Central memory CD8-positive, alpha-beta T cell (primary cell): ENCODE data around the gene CTTNBP2.

Experiments used
- ATAC-seq: fragments of 150-1000 bp; cut with Tn5 transposase; replicated peaks from 2 replicates; pipeline ENCODE4 v1.10.0; 2022; ENCODE audit warnings: mild to moderate bottlenecking, moderate FRiP score, moderate number of reproducible peaks; ENCODE audit not compliant: poor library complexity, severe bottlenecking; ENCODE audit errors: extremely low read depth
- DNase-seq, 2 donors: peaks; one replicate each; pipeline ENCODE4 v3.0.0; 2021; ENCODE audit warnings: low spot score in 2 of 2
- H3K27ac Mint-ChIP-seq: one replicate; pipeline ENCODE4 v1.8.0; 2022; ENCODE audit warnings: low read depth, mild to moderate bottlenecking, moderate library complexity, mixed read lengths
- H3K27me3 Mint-ChIP-seq: one replicate; pipeline ENCODE4 v1.8.0; 2022; ENCODE audit warnings: mixed read lengths
- H3K36me3 Mint-ChIP-seq: one replicate; pipeline ENCODE4 v1.8.0; 2022; ENCODE audit warnings: mild to moderate bottlenecking, moderate library complexity, mixed read lengths; ENCODE audit not compliant: insufficient read depth
- H3K4me1 Mint-ChIP-seq: one replicate; pipeline ENCODE4 v1.8.0; 2022; ENCODE audit warnings: mixed read lengths
- H3K4me3 Mint-ChIP-seq: one replicate; pipeline ENCODE4 v1.8.0; 2022; ENCODE audit warnings: mild to moderate bottlenecking, moderate library complexity, mixed read lengths
- H3K9me3 Mint-ChIP-seq: one replicate; pipeline ENCODE4 v1.8.0; 2022; ENCODE audit warnings: mixed read lengths

The CTTNBP2 gene

DNA sequence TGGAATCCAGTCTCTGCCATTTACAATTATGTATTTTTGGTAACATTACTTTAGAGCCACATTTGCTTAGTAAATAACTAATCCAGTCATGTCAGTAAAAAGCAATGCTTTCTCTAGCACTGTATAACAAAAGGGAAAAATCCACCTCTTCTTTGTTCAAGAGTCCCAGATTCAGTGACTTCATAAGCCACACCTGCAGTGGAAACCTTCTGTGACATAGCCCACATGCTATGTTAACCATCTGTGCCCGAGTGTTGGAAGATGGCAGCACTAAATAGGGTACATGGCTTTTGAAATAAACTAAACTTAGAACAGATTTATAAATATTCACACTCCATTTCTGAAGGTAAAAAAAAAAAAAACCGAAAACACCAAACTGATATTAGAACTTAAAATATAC lies 83.0 kb downstream of the CTTNBP2 start:
- DNase-seq (no peak), ATAC-seq (no peak)
- Mint-ChIP-seq H3K36me3 (no peaks in the 10 kb centered on the region), H3K4me1 (peaks cover 4% of the 10 kb centered on the region), H3K4me3 (no peak overlapping the region), H3K27ac (no peak overlapping the region), H3K9me3 (peaks cover 10% of the 10 kb centered on the region), H3K27me3 (no peaks in the 10 kb centered on the region)

DNA sequence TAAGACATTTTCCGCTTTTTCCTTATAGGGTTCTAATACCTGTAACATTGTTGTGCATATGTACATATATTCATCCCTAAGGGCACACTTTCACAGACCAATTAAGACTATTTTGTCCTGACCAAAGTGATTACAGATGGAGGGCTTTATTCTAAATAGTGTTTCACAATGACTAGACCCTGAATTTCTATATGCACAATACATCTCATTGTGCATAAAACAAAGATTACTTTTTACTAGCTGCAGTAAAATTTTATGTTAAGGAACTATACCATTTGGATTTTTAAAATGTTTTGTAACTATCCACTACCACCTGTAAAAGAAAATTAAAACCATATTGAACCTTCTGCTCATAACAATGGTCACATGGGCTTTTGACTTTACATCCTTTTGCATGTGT lies 87.8 kb downstream of the CTTNBP2 start:
- no peak overlapping the region for H3K4me3 Mint-ChIP-seq
- ATAC-seq, result no peak
- H3K4me1 Mint-ChIP-seq, result no peaks in the 10 kb centered on the region
- peaks cover 5% of the 10 kb centered on the region for H3K9me3 Mint-ChIP-seq
- no peaks in the 10 kb centered on the region for H3K27me3 Mint-ChIP-seq
- no peak for DNase-seq
- H3K27ac Mint-ChIP-seq, result no peak overlapping the region
- H3K36me3 Mint-ChIP-seq, result no peaks in the 10 kb centered on the region

DNA sequence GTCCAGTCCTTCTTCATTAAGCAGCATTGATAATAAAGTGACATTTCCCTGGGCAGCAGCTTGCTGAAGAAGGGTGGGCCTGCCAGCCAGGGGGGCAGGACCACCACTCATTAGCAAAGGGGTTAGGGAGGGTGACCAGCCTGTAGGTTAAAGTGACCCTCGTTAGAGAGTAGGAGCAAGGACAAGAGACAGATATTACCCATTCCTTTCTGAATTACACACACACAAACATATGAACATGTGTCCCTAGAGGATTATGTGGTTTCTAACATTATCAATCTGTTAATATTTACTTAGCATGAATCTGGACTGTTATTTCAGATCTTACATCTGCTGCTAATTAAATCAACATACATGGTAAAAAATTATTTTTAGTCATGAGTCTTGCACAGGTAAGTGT lies 88.9 kb downstream of the CTTNBP2 start:
- Mint-ChIP-seq H3K27me3 (no peaks in the 10 kb centered on the region), H3K27ac (no peak overlapping the region), H3K36me3 (no peaks in the 10 kb centered on the region), H3K4me3 (no peak overlapping the region), H3K4me1 (no peaks in the 10 kb centered on the region), H3K9me3 (peaks cover 5% of the 10 kb centered on the region)
- no peak for DNase-seq
- no peak for ATAC-seq

DNA sequence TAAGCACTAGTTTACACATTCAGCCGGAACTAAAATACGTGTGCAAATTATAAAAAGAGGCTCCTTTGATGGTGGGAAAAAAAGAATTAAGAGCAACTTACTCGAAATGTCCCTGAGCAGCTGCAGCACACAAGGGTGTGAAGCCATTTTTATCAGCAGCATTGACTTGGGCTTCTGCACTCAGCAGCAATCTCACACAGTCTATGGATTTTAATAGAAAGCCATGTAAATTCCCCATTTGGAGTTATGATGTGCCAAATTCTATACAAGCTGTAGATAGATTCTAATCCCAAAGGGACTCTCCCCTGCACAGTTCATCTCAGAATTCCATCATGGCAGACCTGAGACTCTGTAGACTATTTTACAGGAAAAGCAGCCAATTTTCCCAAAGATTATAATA lies 90.5 kb downstream of the CTTNBP2 start:
- ATAC-seq (no peak), DNase-seq (no peak)
- Mint-ChIP-seq H3K4me3 (no peak overlapping the region), H3K27me3 (no peaks in the 10 kb centered on the region), H3K4me1 (no peaks in the 10 kb centered on the region), H3K36me3 (no peaks in the 10 kb centered on the region), H3K27ac (no peak overlapping the region), H3K9me3 (peaks cover 5% of the 10 kb centered on the region)

DNA sequence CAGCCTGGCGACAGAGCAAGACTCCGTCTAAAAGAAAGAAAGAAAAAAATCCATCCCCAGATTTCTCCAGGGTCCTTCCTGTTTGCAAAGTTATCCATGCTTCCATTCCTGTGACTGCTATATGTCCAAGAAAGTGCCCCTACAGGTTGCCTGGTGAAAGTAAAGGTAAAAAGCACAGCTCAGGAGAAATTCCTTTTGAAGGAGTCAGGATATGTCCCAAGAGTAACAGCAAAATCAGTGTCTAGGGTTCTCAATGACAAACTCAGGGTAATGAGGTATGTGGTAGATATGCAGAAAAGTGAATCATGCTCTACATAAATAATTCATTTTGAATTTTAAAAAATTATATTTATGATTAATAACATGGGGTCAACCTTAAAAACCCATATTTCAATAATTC lies 91.5 kb downstream of the CTTNBP2 start:
- Mint-ChIP-seq H3K9me3 (no peaks in the 10 kb centered on the region), H3K27ac (no peak overlapping the region), H3K36me3 (peaks cover under 1% of the 10 kb centered on the region), H3K4me1 (no peaks in the 10 kb centered on the region), H3K27me3 (no peaks in the 10 kb centered on the region), H3K4me3 (no peak overlapping the region)
- no peak for ATAC-seq
- no peak for DNase-seq

DNA sequence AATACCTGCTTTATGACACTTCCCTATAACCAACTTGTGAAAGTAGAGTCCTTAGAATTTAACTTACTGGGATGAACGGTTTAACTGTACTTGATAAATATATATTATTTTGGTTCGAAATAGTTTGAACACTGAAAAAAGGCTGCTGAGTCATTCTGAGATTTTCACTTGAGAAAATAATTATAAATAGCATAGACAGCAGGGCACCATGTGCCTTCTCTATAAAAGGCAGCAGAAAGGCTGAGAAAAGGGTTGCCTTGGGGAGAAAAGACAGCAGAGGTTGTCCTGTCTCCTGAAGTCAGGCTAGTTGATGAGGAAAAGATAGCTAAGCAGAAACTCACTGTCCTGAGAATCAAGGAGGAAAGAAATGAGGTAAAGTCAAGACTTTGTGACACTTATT lies 92.4 kb downstream of the CTTNBP2 start:
- DNase-seq (no peak), ATAC-seq (no peak)
- Mint-ChIP-seq H3K36me3 (peaks cover 2% of the 10 kb centered on the region), H3K4me3 (no peak overlapping the region), H3K27me3 (no peaks in the 10 kb centered on the region), H3K27ac (no peak overlapping the region), H3K4me1 (no peaks in the 10 kb centered on the region), H3K9me3 (no peaks in the 10 kb centered on the region)

DNA sequence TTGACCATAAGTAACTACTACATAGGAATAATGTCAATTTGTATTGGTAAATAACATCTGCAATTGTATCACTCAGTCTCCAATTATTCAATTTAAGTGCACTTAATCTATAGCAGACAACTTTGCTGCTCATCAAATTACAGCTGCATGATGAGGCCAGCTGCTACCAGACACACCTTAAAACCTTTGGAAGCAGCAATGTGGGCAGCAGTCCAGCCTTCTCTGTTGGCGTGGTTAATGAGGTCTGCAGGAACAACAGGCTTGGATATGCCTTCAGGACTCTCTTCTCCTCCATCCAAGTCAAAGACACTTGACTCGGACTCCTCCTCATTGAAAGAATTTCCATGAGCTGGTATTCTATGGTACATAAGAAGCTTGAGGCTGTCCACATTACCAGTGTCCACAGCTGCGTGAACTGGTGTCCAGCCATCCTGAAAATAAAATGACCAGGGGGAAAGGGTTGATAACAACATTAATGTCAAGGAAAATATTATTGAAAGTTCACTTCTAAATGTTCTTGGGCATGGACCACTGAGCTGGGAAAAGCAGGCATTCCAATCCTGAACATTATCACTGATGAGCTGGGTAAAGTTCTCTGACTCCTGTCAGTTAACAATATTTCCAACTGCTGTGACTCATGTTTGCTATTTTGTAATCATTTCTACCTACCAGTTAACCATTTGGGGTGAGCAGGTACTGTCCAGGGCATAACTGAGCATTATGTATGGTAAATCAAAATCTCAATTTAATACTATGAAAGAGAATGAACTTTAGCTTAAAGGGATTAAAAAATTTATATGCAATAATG lies 95.7 kb downstream of the CTTNBP2 start:
- peaks cover 2% of the 10 kb centered on the region for H3K36me3 Mint-ChIP-seq
- no peak overlapping the region for H3K4me3 Mint-ChIP-seq
- ATAC-seq, result no peak
- DNase-seq, result no peak
- H3K27me3 Mint-ChIP-seq, result no peaks in the 10 kb centered on the region
- H3K27ac Mint-ChIP-seq, result no peak overlapping the region
- no peaks in the 10 kb centered on the region for H3K4me1 Mint-ChIP-seq
- H3K9me3 Mint-ChIP-seq, result no peaks in the 10 kb centered on the region

DNA sequence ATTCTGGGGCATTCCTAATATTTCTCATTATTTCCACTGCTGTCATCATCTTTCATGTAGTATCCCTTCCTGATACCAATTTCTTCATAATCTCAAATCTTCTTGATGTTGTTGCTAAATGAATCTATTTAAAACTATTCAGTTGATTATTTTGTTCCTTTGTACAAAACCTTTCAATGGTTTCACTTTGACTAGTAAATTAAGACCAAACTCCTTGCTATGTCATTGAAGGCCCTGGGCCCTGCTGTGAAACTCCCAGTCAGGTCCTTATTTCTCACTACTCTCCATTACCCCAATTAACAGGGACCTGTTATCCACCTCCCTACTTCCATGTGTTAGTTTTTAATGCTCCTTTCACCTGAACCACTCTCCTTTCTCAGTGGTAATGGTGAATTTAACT lies 97.0 kb downstream of the CTTNBP2 start:
- ATAC-seq (no peak), DNase-seq (no peak)
- no peaks in the 10 kb centered on the region for H3K27me3 Mint-ChIP-seq
- no peak overlapping the region for H3K4me3 Mint-ChIP-seq
- H3K27ac Mint-ChIP-seq, result no peak overlapping the region
- peaks cover 3% of the 10 kb centered on the region for H3K9me3 Mint-ChIP-seq
- no peaks in the 10 kb centered on the region for H3K4me1 Mint-ChIP-seq
- peaks cover 2% of the 10 kb centered on the region for H3K36me3 Mint-ChIP-seq

DNA sequence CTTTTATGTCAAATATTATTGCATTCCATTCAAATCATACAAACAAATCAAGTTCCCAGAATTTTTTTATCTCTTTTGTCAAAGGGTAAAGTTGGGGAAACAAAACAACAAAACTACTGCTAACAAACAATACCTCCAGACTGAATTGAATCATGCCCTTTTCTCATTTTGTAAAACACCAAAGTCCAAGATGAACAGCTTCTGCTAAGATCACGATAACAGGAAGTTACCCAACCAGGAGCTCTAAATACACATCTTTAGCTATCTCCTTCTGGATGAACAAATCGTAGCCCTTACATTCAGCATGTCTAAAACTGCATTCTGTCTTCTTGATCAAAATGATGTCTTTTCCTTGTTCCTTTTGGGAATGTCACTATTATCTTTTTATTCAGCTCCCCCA lies 97.4 kb downstream of the CTTNBP2 start:
- H3K9me3 Mint-ChIP-seq, result peaks cover 6% of the 10 kb centered on the region
- H3K4me3 Mint-ChIP-seq, result no peak overlapping the region
- ATAC-seq (no peak), DNase-seq (no peak)
- H3K27me3 Mint-ChIP-seq, result no peaks in the 10 kb centered on the region
- no peak overlapping the region for H3K27ac Mint-ChIP-seq
- H3K36me3 Mint-ChIP-seq, result peaks cover 2% of the 10 kb centered on the region
- no peaks in the 10 kb centered on the region for H3K4me1 Mint-ChIP-seq

DNA sequence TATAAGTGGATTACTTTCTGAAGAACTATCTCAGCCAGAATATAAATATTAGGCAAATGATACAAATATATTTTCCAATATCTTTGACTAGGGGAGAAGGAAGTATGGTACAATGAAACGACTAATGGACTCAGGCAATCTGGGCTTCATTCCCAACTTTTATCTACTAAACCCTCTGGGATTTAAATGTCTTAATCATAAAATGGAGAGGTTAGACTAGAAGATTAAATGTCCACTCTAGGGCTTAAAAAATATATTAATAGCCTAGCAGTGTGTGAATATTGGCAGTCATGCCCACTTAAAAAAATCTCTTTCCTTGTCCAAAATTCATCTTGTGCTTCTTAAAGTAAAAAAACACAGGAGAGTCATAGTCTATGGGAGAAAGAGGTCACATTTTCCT lies 98.3 kb downstream of the CTTNBP2 start:
- Mint-ChIP-seq H3K27ac (no peak overlapping the region), H3K27me3 (no peaks in the 10 kb centered on the region), H3K4me1 (no peaks in the 10 kb centered on the region), H3K36me3 (peaks cover 2% of the 10 kb centered on the region), H3K4me3 (no peak overlapping the region), H3K9me3 (peaks cover 6% of the 10 kb centered on the region)
- DNase-seq, result no peak
- no peak for ATAC-seq

DNA sequence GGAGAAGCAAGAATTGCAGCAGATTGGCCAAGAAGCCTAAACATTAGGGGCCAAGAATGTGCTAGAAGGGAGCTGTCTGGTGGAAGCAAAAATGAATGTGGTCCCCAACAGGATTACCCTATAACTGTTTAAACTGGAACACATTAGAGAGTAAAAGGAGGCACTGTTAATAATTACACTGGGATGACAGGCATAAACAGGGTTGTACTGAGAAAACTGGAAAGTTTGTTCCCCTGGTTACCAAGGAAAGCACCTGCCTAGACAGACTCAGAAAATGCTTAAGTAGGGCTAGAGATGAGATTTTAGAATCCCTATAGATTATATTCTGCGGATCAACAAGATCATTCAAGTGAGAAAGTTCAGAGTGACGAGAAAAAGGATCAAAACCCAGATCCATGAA lies 100.8 kb downstream of the CTTNBP2 start:
- Mint-ChIP-seq H3K27ac (no peak overlapping the region), H3K4me1 (no peaks in the 10 kb centered on the region), H3K27me3 (no peaks in the 10 kb centered on the region), H3K36me3 (peaks cover 2% of the 10 kb centered on the region), H3K9me3 (peaks cover 6% of the 10 kb centered on the region), H3K4me3 (no peak overlapping the region)
- no peak for DNase-seq
- ATAC-seq, result no peak

DNA sequence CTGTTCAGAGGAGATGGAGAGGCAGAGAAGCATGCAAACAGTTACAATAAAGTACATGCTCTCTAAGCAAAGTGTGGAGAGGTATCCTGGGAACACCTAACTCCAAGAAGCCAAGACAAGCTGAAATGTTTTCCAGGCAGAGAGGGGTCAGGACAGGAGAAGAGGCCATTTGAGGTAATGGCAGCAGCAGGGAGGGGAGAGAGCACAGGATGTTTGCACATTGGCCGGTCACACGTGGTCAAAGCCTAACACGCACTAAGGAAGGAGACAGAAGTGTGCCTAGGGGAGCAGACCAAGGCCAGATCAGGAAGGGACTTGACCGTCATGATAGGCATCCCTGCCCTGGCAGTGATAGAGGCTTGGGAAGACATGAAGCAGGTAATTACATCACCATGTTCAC lies 101.5 kb downstream of the CTTNBP2 start:
- H3K36me3 Mint-ChIP-seq, result peaks cover 2% of the 10 kb centered on the region
- ATAC-seq, result no peak
- no peaks in the 10 kb centered on the region for H3K4me1 Mint-ChIP-seq
- H3K27me3 Mint-ChIP-seq, result no peaks in the 10 kb centered on the region
- H3K27ac Mint-ChIP-seq, result no peak overlapping the region
- DNase-seq, result no peak
- H3K4me3 Mint-ChIP-seq, result no peak overlapping the region
- H3K9me3 Mint-ChIP-seq, result peaks cover 6% of the 10 kb centered on the region

DNA sequence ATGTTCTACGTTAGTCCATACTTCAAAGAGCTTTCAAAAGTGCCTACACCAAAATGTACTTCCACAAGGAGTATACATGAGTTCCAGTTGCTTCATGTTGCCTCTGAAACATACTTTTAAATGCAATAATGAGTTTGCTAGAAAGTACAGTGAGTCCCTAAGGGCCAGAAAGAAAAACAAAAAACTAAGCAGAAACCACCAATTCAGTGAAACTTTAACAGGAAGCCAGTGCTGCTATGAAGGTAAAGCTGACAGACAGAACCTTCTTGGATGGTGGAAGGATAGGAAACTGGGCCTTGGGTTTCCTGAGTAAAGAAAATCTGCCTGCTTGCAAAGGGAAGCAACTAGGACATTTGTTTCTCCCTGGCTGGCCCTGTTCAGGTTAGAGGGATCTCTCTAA lies 104.2 kb downstream of the CTTNBP2 start:
- Mint-ChIP-seq H3K4me3 (no peak overlapping the region), H3K4me1 (no peaks in the 10 kb centered on the region), H3K27ac (no peak overlapping the region), H3K9me3 (peaks cover 8% of the 10 kb centered on the region), H3K36me3 (no peaks in the 10 kb centered on the region), H3K27me3 (peaks cover 11% of the 10 kb centered on the region)
- DNase-seq (no peak), ATAC-seq (no peak)
